Body of pancreas (tissue), 4 donors: ENCODE measurements around the gene MISFA. TPM values are rescaled to one million over a fixed set of nuclear protein-coding genes. Genes with fewer than 3 reads are reported as not detected.
A peak's percentile ranks its signal among the peaks of the same experiment; 100 is the strongest.

Source experiments
- ATAC-seq: fragments of 150-250 bp; one replicate; pipeline ENCODE4 v1.9.1; 2016
- DNase-seq, 4 donors: peaks; one replicate each; pipeline ENCODE4 v3.0.0-alpha.2; 2019
- H3K27ac ChIP-seq, 4 donors: fragments of 200-600 bp; sonication (generic); 1 replicate in 3 of 4; 2 replicates in 1 of 4; pipeline versions ENCODE4 v1.5.1 to v1.6.1; 2016 to 2019; ENCODE audit warnings: mild to moderate bottlenecking in 1 of 4, mixed read lengths in 1 of 4, moderate library complexity in 1 of 4
- H3K27me3 ChIP-seq, 2 donors: fragments of 200-600 bp; sonication (generic); one replicate each; pipeline ENCODE4 v1.6.0; 2016; ENCODE audit warnings: mild to moderate bottlenecking in 1 of 2
- H3K36me3 ChIP-seq, 2 donors: fragments of 200-600 bp; sonication (generic); replicated peaks in 1 of 2; 2 replicates each; pipeline ENCODE4 v1.5.1; 2016; ENCODE audit warnings: low read depth in 2 of 2; ENCODE audit not compliant: insufficient read depth in 1 of 2
- H3K4me1 ChIP-seq: fragments of 200-600 bp; sonication (generic); one replicate; pipeline ENCODE4 v1.6.0; 2016
- H3K4me3 ChIP-seq, 2 donors: fragments of 200-600 bp; sonication (generic); 1 replicate in 1 of 2; 2 replicates in 1 of 2; pipeline ENCODE4 v1.5.1; 2016 to 2019
- H3K9me3 ChIP-seq, 3 donors: fragments of 200-600 bp; sonication (generic); 1 replicate in 2 of 3; 2 replicates in 1 of 3; pipeline ENCODE4 v1.5.1; 2016
- POLR2A ChIP-seq, 3 donors: fragments of 450-650 bp; IDR thresholded peaks; one replicate each; pipeline ENCODE4 v1.6.1; 2016; ENCODE audit warnings: antibody characterized with exemption in 3 of 3, mild to moderate bottlenecking in 2 of 3
- WGBS, 2 donors: methylation state at CpG; one replicate each; pipeline ENCODE4 v1.1.5; 2017; 5-methylcytosine and 5-hydroxymethylcytosine counted together
- intact Hi-C: fragments of 100-400 bp; cut with DNase I; formaldehyde crosslinking; loops from one replicate; pipeline ENCODE4 v1.15.1; 2023
- total RNA-seq, 2 donors: library from RNA; depleted of rRNA; stranded (reverse); fragments of >200 nt; gene quantifications; one replicate each; pipeline ENCODE4 v1.1.0, GENCODE V29; 2016
- TF ChIP-seq, protein P1 (sequence below), 7 experiments: fragments of 450-650 bp in 4 of 7; fragments of 200-600 bp in 3 of 7; sonication (generic) in 3 of 7; IDR thresholded peaks; one replicate each; pipeline ENCODE4 v1.5.1; 2016 to 2019; ENCODE audit warnings: antibody characterized with exemption in 7 of 7

MISFA gene
- total RNA-seq, 2 donors from 2014 or later, result not detected

GRCh38 chr11:18618342-18619025, 18.9 kb downstream of the MISFA start:
- TF ChIP-seq POLR2A (IDR thresholded peaks at IDR 0.05), result no peak
- TF ChIP-seq, protein P1, sequence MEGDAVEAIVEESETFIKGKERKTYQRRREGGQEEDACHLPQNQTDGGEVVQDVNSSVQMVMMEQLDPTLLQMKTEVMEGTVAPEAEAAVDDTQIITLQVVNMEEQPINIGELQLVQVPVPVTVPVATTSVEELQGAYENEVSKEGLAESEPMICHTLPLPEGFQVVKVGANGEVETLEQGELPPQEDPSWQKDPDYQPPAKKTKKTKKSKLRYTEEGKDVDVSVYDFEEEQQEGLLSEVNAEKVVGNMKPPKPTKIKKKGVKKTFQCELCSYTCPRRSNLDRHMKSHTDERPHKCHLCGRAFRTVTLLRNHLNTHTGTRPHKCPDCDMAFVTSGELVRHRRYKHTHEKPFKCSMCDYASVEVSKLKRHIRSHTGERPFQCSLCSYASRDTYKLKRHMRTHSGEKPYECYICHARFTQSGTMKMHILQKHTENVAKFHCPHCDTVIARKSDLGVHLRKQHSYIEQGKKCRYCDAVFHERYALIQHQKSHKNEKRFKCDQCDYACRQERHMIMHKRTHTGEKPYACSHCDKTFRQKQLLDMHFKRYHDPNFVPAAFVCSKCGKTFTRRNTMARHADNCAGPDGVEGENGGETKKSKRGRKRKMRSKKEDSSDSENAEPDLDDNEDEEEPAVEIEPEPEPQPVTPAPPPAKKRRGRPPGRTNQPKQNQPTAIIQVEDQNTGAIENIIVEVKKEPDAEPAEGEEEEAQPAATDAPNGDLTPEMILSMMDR (IDR thresholded peaks at IDR 0.05), result no peak
- Histone ChIP-seq H3K27ac (peak overlapping the region in 2 of 4 donors; percentile 16 to 33), H3K4me1 (peaks cover 21% of the 10 kb centered on the region), H3K27me3 (no peaks in the 10 kb centered on the region), H3K9me3 (no peaks in the 10 kb centered on the region), H3K4me3 (no peak overlapping the region), H3K36me3 (peaks cover 6 to 13% of the 10 kb centered on the region in 2 donors)
- DNase-seq (peak in 2 of 4 donors; percentile 35 to 44), ATAC-seq (no peak)
- 18 to 19% methylated on average over 5 of the region's 5 CpGs for WGBS, 2 donors
- intact Hi-C loops, result no loop called here

- Histone ChIP-seq H3K27ac (no peak overlapping the region), H3K9me3 (no peaks in the 10 kb centered on the region), H3K27me3 (no peaks in the 10 kb centered on the region), H3K4me3 (no peak overlapping the region), H3K36me3 (no peaks in the 10 kb centered on the region), H3K4me1 (peaks cover 19% of the 10 kb centered on the region)
- WGBS, 2 donors, result 93 to 98% methylated on average over 2 of the region's 2 CpGs
- ATAC-seq, result no peak
- intact Hi-C loops, result no loop called here
- TF ChIP-seq POLR2A (IDR thresholded peaks at IDR 0.05), result no peak
- TF ChIP-seq, protein P1 (IDR thresholded peaks at IDR 0.05), result no peak
- DNase-seq, result no peak
Measured at GRCh38 chr11:18623707-18624106, 24.1 kb downstream of the MISFA start.

DNA sequence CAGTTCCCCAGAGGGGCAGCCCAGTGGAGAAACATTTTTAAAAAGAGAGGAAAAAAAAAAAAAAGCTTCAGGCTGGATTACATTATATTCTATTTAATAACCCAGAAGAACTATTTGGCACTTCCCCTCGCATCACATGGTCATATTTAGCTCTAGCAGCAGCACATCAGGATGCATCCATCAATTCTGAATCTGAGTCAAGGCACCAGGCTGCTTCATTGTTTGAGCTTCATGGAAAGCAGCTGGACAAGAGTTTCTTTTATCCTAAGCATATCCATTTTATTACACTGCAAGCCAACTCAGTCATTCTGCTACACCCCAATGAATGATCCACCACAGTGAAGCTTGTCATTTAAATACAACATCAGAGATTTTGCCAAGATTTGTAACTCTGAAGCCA, 24.6 kb downstream of the MISFA start:
- Histone ChIP-seq H3K4me1 (peaks cover 14% of the 10 kb centered on the region), H3K4me3 (no peak overlapping the region), H3K27ac (no peak overlapping the region), H3K9me3 (no peaks in the 10 kb centered on the region), H3K36me3 (no peaks in the 10 kb centered on the region), H3K27me3 (no peaks in the 10 kb centered on the region)
- 95 to 100% methylated on average over 1 of the region's 1 CpG for WGBS, 2 donors
- intact Hi-C loops, result no loop called here
- no peak for TF ChIP-seq POLR2A (IDR thresholded peaks at IDR 0.05)
- TF ChIP-seq, protein P1 (IDR thresholded peaks at IDR 0.05), result no peak
- ATAC-seq (no peak), DNase-seq (no peak)

GRCh38 chr11:18632841-18633240, 33.3 kb downstream of the MISFA start:
- DNase-seq, result no peak
- Histone ChIP-seq H3K27me3 (no peaks in the 10 kb centered on the region), H3K27ac (no peak overlapping the region), H3K4me3 (peak overlapping the region in 1 of 2 donors; percentile 65), H3K9me3 (no peaks in the 10 kb centered on the region), H3K4me1 (peaks cover 23% of the 10 kb centered on the region), H3K36me3 (no peaks in the 10 kb centered on the region)
- intact Hi-C loops, result no loop called here
- TF ChIP-seq, protein P1 (IDR thresholded peaks at IDR 0.05), result no peak
- TF ChIP-seq POLR2A (IDR thresholded peaks at IDR 0.05), result no peak
- 23 to 38% methylated on average over 2 of the region's 2 CpGs for WGBS, 2 donors
- no peak for ATAC-seq
